ENCODE data around the gene NOP9. TPM values are rescaled to one million over a fixed set of nuclear protein-coding genes. Genes with fewer than 3 reads are reported as not detected.

NOP9 gene
- total RNA-seq, 1 donor from 2014 or later: 23.5 TPM

- DNase-seq (ENCODE audit: low read depth): peak; percentile 72
- Histone ChIP-seq H3K27ac (ENCODE audit: low read depth, low read length) (no peak within 1 kb of the TSS), H3K79me2 (ENCODE audit: insufficient read depth, low read length) (no peaks in the 10 kb centered on the region), H3K36me3 (ENCODE audit: insufficient read depth, low read length) (peaks cover 8% of the 10 kb centered on the region), H3K9ac (ENCODE audit: low read length) (no peak within 1 kb of the TSS), H3K9me3 (ENCODE audit: insufficient read depth, low read depth, low read length) (no peaks in the 10 kb centered on the region), H3K4me1 (ENCODE audit: insufficient read depth, low read length) (peaks cover 16% of the 10 kb centered on the region), H3K4me2 (ENCODE audit: low read length) (peak within 1 kb of the TSS; percentile 78), H4K20me1 (ENCODE audit: insufficient read depth, low read length) (peaks cover 48% of the 10 kb centered on the region), H3K27me3 (ENCODE audit: insufficient read depth, low read length) (peaks cover 12% of the 10 kb centered on the region), H2AFZ (ENCODE audit: low read depth, low read length) (peak within 1 kb of the TSS; percentile 44), H3K4me3 (ENCODE audit: insufficient read depth, low read depth, low read length) (no peak within 1 kb of the TSS)
- Mint-ChIP-seq H3K27ac (ENCODE audit: unreplicated experiment) (no peak within 1 kb of the TSS), H3K4me3 (ENCODE audit: unreplicated experiment) (no peak within 1 kb of the TSS), H3K4me1 (ENCODE audit: low read depth, unreplicated experiment) (peaks cover 8% of the 10 kb centered on the region), H3K36me3 (ENCODE audit: low read depth, unreplicated experiment) (peaks cover 17% of the 10 kb centered on the region), H3K9me3 (ENCODE audit: unreplicated experiment) (peaks cover 2% of the 10 kb centered on the region), H3K27me3 (ENCODE audit: low read depth, unreplicated experiment) (peaks cover 6% of the 10 kb centered on the region)
- FAIRE-seq: no peak
- TF ChIP-seq EZH2 (IDR thresholded peaks at IDR 0.05; ENCODE audit: insufficient read depth, low read length) (no peak), CTCF (IDR thresholded peaks at IDR 0.05; ENCODE audit: insufficient read depth, low read depth, low read length) (no peak)
Measured at GRCh38 chr14:24310646-24311604, 11.3 kb downstream of the NOP9 start, which contains the start of gene LTB4R. Gene LTB4R, plus strand, starts transcription at chr14:24311502. Its CDS starts 4,150 bp downstream, at chr14:24315652.

GRCh38 chr14:24311837-24312615 is 12.4 kb downstream of the NOP9 start:
- TF ChIP-seq EZH2 (IDR thresholded peaks at IDR 0.05; ENCODE audit: insufficient read depth, low read length) (no peak), CTCF (IDR thresholded peaks at IDR 0.05; ENCODE audit: insufficient read depth, low read depth, low read length) (no peak)
- Histone ChIP-seq H3K4me3 (ENCODE audit: insufficient read depth, low read depth, low read length) (no peak overlapping the region), H3K79me2 (ENCODE audit: insufficient read depth, low read length) (no peaks in the 10 kb centered on the region), H3K9me3 (ENCODE audit: insufficient read depth, low read depth, low read length) (no peaks in the 10 kb centered on the region), H3K4me1 (ENCODE audit: insufficient read depth, low read length) (peaks cover 23% of the 10 kb centered on the region), H4K20me1 (ENCODE audit: insufficient read depth, low read length) (peaks cover 47% of the 10 kb centered on the region), H3K9ac (ENCODE audit: low read length) (no peak overlapping the region), H3K27me3 (ENCODE audit: insufficient read depth, low read length) (peaks cover 14% of the 10 kb centered on the region), H3K4me2 (ENCODE audit: low read length) (no peak overlapping the region), H3K36me3 (ENCODE audit: insufficient read depth, low read length) (peaks cover 1% of the 10 kb centered on the region), H2AFZ (ENCODE audit: low read depth, low read length) (no peak overlapping the region), H3K27ac (ENCODE audit: low read depth, low read length) (no peak overlapping the region)
- no peak for DNase-seq (ENCODE audit: low read depth)
- FAIRE-seq: no peak
- Mint-ChIP-seq H3K4me1 (ENCODE audit: low read depth, unreplicated experiment) (peaks cover 8% of the 10 kb centered on the region), H3K27me3 (ENCODE audit: low read depth, unreplicated experiment) (peaks cover 6% of the 10 kb centered on the region), H3K9me3 (ENCODE audit: unreplicated experiment) (peaks cover 2% of the 10 kb centered on the region), H3K36me3 (ENCODE audit: low read depth, unreplicated experiment) (peaks cover 8% of the 10 kb centered on the region), H3K27ac (ENCODE audit: unreplicated experiment) (no peak overlapping the region), H3K4me3 (ENCODE audit: unreplicated experiment) (no peak overlapping the region)

All from astrocyte (in vitro differentiated cells and primary cell).